GM19193 (cell line): Measurements from ENCODE around the gene C15orf39.

ENCODE experiments used
- POLR2A ChIP-seq: IDR thresholded peaks from 4 replicates; pipeline ENCODE4 v1.6.1; 2011; ENCODE audit not compliant: insufficient read depth, insufficient read length; ENCODE audit errors: extremely low read depth

Gene C15orf39

DNA sequence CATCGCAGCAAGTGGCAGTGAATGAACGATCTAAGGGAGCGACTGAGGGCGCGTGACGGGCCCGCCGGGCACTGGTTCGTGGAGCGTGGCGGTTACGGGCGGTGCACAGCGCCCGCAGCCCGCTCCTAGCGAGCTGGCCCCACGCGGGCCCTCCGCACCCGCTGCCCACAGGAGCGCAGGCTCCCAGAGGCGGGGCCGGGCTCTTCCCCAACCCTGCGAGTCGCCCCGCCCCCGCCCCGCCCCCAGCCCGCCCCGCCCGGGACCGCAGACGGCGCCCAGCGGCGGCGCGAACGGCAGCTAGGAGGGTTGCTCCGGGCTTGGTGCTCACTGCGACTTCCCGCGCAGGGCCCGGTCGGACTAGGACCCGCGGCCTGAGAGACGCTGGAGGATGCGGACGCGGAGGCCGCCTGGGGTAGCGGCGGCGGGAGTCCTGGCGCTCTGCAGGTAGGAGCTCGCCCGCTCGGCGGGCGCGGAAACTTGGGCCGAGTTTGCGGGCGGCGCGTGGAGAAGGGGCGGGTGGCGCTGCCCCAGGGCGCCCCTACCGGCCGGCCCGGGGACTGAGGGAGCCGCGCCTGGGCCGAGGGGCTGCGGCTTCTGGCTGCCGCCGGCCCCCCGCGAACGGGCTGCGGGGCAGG, at the start of gene C15orf39:
TSS of gene C15orf39 (plus strand) at position 267 of the 635 bp plus-strand sequence. CDS start 4,167 bp downstream, outside the sequence.
- peak; percentile 95 for TF ChIP-seq POLR2A

DNA sequence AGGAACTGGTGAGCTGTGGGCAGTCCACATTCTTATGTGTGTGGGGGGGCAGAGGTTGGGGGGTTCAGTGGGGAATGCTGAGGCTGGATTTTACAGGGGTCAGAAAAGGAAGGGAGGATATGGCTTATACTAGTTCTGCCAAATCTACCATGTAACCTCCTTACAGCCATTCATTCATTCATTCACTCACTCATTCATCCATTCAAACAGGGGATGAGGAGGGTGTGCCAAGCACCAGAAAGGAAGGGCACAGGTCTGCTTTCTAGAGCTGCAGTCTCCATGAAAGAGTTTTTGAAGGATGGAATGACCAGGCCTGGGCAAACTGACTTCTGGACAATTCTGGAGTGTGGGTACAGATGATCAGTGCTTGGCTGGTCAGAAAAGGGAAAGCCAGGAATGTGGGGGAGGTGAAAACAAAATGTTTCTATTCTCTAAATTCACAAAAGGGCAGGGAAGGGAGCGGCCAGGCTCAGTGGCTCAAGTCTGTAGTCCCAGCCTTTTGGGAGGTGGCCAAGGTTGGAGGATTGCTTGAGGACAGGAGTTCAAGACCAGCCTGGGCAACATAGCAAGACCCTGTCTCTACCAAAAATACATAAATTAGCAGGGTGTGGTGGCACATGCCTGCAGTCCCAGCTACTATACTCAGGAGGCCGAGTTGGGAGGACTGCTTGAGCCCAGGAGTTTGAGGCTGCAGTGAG, 49.2 kb upstream of the C15orf39 start:
- TF ChIP-seq POLR2A = no peak

DNA sequence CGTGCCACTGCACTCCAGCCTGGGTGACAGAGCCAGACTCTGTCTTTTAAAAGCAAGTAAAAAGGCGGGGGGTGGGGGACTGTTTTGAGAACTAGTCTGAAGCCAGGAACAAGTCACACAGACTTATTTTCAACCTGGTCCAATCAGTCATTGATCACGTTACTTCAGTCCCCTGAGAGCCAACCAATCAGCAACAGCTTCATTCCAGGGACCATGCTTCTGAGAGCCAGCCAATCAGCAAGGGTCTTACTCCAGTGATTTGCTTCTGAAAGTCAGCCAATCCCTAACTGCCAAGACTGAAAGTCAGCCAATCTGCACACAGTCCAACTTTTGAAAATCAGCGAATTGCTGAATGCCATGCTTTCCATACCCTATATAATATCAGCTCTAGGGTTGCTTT, 48.6 kb upstream of the C15orf39 start:
- no peak for TF ChIP-seq POLR2A

DNA sequence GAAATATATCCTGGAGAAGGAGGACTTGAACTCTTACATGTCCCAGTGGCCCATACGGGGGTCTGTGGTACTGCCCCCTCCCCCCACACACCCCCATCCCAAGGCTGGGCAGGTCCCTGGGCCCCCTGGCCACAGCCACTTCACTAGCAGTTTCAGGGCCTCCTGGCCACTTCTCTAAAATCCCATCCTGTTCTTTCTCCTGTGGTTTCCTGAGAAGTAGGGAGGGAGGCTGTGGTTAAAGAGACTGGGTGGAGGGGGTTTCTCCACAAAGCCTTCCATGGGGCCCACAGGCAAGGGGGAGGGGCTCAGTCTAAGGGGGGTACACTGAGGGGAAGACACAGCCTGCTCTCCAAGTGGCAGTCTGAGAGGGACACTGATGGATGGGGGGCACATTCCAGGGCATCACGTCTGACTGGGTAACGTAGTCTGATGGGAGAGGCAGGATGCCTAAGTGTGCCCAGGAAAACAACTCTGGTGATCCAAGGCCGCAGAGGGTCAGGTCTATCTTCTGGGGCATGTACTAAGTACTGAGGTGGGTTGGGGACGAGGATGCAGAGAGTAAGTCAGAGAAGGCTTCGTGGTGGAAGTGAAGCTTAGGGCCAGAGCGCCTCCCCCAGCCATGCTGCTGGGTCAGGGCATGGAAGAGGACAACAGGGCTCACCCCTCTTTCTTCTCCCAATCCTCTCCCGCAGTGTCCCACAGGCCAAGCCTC, 48.0 kb upstream of the C15orf39 start:
- no peak for TF ChIP-seq POLR2A

DNA sequence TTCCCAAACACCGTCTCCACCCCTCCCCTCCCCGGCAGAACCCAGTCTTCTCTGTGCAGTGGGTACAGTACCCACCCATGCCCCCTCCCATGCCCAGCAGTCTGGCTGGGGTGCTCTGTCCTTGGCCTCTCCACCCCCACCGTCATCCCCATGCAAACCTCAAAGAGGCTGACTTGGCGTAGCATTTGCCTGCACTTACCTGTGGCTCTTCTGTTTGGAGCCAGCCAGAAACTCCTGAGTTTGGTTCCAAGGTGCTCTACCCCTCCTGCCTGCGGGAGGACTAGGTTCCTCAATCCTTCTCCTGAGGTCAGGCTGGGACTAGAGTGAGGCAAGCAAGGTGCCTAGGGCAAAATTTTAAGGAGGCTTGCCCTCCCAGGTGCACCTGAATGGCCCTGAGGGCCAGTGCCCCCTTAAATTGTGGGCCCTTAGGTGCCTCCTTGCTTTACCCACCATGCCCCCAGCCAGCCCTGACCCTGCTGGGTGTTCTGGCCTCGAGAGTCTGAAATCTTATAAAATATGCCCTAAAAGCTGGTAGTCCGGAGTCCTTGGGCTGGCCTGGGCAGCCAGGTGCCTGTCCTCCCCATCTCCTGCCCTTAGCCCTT, 47.1 kb upstream of the C15orf39 start:
- no peak for TF ChIP-seq POLR2A

DNA sequence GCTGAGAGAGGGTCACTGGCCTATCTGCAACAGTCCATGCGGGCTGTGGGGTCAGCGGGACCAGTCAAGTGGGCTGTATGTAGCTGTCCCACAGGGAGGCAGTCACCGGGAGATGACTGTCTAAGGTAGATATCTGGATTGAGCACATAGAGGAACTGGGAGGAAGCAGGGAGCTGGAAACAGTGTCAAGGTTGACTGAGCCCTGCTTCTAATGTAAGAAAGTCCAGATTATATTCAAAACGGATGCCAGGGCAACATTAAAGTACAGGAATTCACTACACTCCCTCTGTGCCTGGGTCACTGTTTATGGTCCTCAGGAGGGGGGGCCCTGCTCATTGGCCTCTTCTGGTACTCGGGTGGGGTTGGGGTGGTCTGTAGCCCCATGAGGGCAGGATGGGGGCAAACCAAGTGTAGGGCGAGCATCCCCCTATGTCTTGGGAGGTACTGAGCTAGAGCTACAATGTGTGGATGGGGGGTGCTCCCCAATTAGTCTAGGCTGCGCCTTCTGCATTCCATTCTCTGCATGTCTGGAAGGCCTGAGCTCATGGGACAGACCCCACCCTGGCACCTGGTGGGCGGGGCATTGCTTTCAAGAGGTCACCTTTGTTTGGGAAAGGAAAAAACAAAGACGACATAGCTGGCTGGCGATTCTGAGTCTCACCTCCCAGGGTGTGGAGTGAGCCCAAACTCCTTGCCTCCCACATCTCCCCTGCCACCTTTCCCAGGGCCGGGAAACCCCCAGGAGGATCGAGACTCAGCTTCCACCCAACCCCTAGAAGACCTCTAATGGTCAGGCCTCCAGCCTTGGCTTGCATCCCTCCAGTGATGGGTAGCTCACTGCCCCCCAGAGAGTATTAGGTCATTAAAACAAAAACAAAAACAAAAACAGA, 45.1 kb upstream of the C15orf39 start:
- no peak for TF ChIP-seq POLR2A

DNA sequence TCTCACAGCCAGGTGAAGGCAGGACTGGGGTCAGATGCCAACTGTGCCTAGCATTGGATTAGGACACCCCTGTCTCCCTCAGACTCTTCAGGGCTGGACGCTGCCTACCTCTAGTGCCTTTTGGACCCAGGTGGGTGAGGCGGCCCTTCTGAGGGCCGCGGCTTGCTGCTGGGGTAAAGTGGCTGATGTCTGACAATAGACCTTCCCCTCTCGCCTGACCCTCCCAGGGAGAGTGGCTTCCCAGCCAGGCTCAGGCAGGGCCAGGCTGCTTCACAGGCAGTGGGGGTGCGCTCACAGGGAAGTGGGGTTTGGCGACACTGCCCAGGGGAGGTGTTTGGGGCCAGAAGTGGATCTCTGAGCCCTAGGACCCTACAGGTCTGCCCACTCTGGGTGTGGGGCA, 43.3 kb upstream of the C15orf39 start:
- TF ChIP-seq POLR2A = no peak

DNA sequence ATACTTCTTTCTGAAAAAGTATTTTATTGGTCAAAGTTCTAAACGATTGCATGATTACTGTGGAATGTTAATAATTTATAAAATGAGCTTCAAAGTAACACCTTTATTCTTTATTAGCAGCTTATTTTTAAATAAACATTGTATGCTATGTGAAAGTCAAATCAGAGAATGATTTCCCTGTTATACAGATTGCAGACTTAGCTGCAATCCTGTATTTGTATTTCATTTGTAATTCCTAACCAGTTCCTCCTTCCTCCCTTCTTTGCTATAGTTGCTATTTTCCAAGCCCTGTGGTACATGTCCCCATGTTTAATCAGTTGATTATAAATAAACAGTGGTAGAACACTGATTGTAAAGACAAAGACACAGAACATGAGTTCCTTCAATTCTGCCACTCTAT, 42.4 kb upstream of the C15orf39 start:
- no peak for TF ChIP-seq POLR2A

DNA sequence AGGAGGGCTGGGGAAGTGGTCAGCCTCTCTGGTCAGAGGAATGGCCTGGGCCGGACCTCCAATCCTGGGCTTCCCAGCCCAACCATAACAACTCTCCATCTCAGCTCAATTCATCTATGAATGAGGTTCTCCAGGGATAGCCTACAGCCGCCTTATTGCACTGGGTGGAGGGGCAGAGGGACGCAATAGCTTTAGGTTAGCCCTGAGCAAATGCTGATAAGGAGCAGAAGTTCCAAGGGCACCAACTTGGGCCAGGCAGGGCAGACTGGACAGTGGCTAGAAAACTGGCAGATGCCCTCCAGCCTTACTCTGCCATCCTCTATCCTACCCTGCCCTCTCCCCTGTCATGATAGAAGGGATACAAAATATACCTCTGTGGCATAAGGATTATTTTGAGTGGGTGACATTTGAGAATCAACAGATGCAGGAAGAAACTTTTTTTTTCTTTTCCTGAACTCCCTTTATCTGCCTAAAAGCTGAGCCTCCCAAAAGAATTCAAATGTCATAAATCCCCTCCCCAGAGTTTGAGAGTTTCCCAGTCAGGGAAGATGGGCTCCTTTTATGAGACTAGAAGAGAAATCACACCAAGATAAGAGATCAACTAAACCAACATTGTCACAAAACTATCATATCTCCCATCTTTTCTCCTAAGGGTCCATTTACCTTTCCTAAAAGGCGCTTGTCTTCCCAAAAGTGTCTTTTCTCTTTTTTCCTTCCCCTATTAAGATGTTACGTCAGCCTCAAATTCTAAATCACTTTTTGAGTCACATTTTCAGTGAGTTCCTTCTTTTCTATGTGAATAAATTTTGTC, 40.4 kb upstream of the C15orf39 start:
- no peak for TF ChIP-seq POLR2A

DNA sequence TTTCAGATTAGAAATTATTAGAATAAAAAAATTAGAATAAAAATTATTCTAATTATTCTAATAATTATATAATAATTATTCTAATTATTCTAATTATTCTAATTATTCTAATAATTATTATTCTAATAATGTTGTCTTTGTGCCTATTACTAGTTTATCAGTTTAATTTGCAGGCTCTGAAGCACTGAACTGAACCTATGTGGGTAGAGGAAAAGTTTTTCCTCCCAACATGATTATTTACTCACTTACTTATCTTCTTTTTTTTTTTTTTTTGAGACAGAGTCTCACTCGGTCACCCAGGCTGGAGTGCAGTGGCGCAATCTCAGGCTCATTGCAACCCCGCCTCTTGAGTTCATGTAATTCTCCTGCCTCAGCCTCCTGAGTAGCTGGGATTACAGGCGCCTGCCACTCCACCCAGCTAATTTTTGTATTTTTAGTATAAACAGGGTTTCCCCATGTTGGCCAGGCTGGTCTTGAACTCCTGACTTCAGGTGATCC, 39.7 kb upstream of the C15orf39 start:
- TF ChIP-seq POLR2A = no peak

DNA sequence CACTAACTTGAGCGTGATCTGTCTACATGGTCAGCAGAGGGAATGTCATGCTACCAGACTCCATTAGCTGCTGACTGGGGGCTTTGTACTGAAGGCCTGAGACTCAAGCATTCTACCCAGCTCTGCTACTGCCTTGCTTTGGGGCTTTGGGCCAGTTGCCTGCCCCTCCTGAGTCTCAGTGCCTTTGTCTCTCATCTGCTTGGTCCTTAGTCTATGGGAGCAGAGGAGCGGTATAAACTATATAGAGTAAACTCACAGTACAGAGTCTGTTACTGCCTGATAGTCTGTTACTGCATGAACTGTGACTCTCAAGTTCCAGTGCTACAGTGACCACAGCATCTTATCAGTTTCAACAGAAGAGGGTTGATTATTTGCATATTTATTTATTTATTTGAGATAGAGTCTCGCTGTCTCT, 38.5 kb upstream of the C15orf39 start:
- TF ChIP-seq POLR2A = no peak

DNA sequence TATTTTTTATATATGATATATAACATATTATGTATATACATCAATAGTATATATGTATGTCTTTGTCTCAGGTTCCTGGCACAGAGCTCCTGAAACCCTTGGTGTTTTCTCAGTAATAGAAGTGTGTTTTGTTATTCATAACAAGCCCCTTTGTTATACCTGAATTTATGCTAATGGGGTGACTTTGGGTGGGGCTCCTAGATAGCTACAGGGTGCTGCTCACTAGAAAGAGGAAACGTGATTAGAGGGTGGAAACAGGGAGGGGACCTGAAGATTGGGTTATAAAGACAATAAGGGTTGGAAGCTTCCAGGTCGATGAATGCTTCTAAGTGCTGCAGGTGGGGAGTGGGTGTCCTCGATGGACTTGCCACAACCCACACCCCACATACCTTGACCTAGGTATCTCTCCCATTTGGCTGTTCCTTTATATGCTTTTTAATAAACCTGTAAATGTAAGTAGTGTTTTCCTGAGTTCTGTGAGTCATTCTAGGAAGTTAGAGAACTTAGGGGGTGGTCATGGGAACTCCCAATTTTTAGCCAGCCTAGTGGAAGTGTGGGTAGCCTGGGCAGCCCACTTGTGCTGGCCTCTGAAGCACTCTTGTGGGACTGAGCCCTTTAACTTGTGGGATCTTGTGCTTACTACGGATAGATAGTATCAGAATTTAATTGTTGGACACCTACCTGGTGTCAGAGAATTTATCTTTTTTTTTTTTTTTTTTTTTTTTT, 36.9 kb upstream of the C15orf39 start:
- TF ChIP-seq POLR2A = no peak
